Measurements from ENCODE around the gene CHCHD1. TPM values are rescaled to one million over a fixed set of nuclear protein-coding genes. Genes with fewer than 3 reads are reported as not detected.

CHCHD1 gene
- total RNA-seq, 1 experiment from 2014 or later = 36.6 TPM

DNA sequence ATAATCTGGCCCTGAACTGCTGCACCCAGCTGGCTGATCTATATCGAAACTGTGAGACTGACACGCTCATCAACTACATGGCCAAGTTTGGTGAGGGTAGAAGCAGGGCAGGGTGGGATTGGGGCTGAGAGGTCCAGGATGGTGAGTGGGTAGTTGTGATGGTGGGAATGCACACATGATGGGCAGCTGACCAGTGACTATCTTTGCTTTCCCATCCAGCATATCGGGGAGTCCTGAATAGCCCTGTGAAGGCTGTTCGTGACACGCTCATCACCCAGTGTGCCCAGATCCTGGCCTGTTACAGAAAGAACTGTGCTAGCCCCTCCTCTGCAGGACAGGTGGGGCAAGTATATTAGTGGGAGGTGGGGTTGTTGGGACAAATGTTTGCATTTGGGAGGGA is 12.5 kb upstream of the CHCHD1 start:
- TF ChIP-seq SIN3A (IDR thresholded peaks at IDR 0.05; ENCODE audit: low read depth) = no peak
- ChIA-PET RAD21 (ENCODE audit: low non-redundant PET in 1 of 2, low total read pairs in 2 of 2, uncharacterized antibody in 2 of 2, unreplicated experiment in 2 of 2) (no interaction called here), POLR2A (no interaction called here), CTCF (no interaction called here)
- ATAC-seq (no peak), DNase-seq (ENCODE audit: low read depth, low spot score) (no peak)
- no peak overlapping the region for H3K9ac ChIP-seq (ENCODE audit: low read length)
- no TSS peak for BruUV-seq (replicated peaks)
- H3K36me3 ChIP-seq (ENCODE audit: control insufficient read depth in 1 of 2, insufficient read depth in 2 of 2, low read length in 2 of 2) = peaks cover 35 to 53% of the 10 kb centered on the region in 2 experiments
- no peaks in the 10 kb centered on the region for H3K9me3 ChIP-seq (ENCODE audit: control insufficient read depth in 1 of 2, insufficient read depth in 1 of 2, low read depth in 1 of 2, low read length in 2 of 2)
- H3K4me3 ChIP-seq (replicated peaks in 1 of 2; ENCODE audit: low read depth in 1 of 2, low read length in 2 of 2) = no peak overlapping the region
- H3K4me2 ChIP-seq (ENCODE audit: low read length) = no peak overlapping the region
- H3K79me2 ChIP-seq (ENCODE audit: insufficient read depth, low read length) = peaks cover 13% of the 10 kb centered on the region
- H3K27ac ChIP-seq (ENCODE audit: low read depth, low read length) = no peak overlapping the region
- intact Hi-C loops (cut with micrococcal nuclease) = no loop called here
- H3K27me3 ChIP-seq (ENCODE audit: insufficient read depth, low read length) = no peaks in the 10 kb centered on the region
- no peak overlapping the region for H2AFZ ChIP-seq (ENCODE audit: low read depth, low read length, poor library complexity, severe bottlenecking)
- no peaks in the 10 kb centered on the region for H4K20me1 ChIP-seq (ENCODE audit: insufficient read depth)
- no peaks in the 10 kb centered on the region for H3K9me2 ChIP-seq (ENCODE audit: insufficient read depth)
- peaks cover 9 to 21% of the 10 kb centered on the region in 2 experiments for H3K4me1 ChIP-seq (ENCODE audit: control insufficient read depth in 1 of 2, insufficient read depth in 2 of 2, low read length in 2 of 2)

DNA sequence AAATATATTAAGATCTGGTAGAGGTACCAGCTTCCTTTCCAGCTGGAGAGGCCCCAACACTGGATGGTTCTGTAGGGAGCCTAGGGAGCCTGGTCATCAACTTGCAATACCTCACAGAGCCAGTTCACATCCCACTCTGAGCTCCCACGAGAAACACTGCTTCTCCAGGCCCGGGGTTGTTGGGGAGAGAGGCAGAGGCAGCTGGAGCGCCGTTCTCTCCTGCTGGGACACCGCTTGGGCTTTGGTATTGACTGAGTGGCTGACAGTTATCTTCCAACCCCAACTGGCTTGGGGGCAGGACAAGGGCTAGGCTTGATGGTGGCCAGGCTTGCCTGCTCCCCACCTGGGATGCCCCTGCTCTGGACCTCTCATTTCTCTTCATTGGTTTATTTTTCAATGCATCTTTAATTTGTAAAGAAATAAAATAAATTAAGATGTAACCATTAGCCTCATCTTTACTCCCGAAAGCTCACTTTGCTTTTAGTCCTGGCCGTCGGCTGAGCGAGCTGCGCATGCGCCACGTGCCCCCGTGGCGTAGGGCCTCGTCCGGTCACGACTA is 10.0 kb upstream of the CHCHD1 start:
- ChIA-PET RAD21 (ENCODE audit: low non-redundant PET in 1 of 2, low total read pairs in 2 of 2, uncharacterized antibody in 2 of 2, unreplicated experiment in 2 of 2) (no interaction called here), POLR2A (interaction anchor here (1.2 to 2.5 kb wide), 5 partner anchors 9 to 108 kb away, joined by 3 to 27 read pairs (median 4); partner anchors contain the start of genes CHCHD1 and SEC24C)
- no peaks in the 10 kb centered on the region for H3K9me2 ChIP-seq (ENCODE audit: insufficient read depth)

More for the DNA sequence above, 10.0 kb upstream of the CHCHD1 start:
- peak overlapping the region; percentile 66 to 83 for H3K4me3 ChIP-seq (replicated peaks in 1 of 2; ENCODE audit: low read depth in 1 of 2, low read length in 2 of 2)
- TF ChIP-seq, protein P1, sequence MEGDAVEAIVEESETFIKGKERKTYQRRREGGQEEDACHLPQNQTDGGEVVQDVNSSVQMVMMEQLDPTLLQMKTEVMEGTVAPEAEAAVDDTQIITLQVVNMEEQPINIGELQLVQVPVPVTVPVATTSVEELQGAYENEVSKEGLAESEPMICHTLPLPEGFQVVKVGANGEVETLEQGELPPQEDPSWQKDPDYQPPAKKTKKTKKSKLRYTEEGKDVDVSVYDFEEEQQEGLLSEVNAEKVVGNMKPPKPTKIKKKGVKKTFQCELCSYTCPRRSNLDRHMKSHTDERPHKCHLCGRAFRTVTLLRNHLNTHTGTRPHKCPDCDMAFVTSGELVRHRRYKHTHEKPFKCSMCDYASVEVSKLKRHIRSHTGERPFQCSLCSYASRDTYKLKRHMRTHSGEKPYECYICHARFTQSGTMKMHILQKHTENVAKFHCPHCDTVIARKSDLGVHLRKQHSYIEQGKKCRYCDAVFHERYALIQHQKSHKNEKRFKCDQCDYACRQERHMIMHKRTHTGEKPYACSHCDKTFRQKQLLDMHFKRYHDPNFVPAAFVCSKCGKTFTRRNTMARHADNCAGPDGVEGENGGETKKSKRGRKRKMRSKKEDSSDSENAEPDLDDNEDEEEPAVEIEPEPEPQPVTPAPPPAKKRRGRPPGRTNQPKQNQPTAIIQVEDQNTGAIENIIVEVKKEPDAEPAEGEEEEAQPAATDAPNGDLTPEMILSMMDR (IDR thresholded peaks at IDR 0.05 in 2 of 3, conservative IDR thresholded peaks at IDR 0.05 in 1 of 3; ENCODE audit: borderline replicate concordance in 1 of 3, insufficient read depth in 1 of 3, low read depth in 2 of 3, low read length in 2 of 3) = peak in 1 of 3 experiments; percentile 25; a peak in 1 of 6 replicates
- TF ChIP-seq SIN3A (IDR thresholded peaks at IDR 0.05; ENCODE audit: low read depth) (no peak), RAD21 (IDR thresholded peaks at IDR 0.05; ENCODE audit: low read depth) (no peak)
- BruUV-seq (replicated peaks) = TSS peak; percentile 50
- H3K27me3 ChIP-seq (ENCODE audit: insufficient read depth, low read length) = no peaks in the 10 kb centered on the region
- CTCF ChIA-PET = interaction anchor here (0.9 to 1.8 kb wide), 3 partner anchors 8 to 108 kb away, joined by 3 to 7 read pairs (median 3); partner anchors contain the start of gene SEC24C
- H3K9ac ChIP-seq (ENCODE audit: low read length) = peak overlapping the region; percentile 86
- H3K36me3 ChIP-seq (ENCODE audit: control insufficient read depth in 1 of 2, insufficient read depth in 2 of 2, low read length in 2 of 2) = peaks cover 27 to 41% of the 10 kb centered on the region in 2 experiments
- H3K79me2 ChIP-seq (ENCODE audit: insufficient read depth, low read length) = peaks cover 36% of the 10 kb centered on the region
- peak; percentile 68 for ATAC-seq
- no peaks in the 10 kb centered on the region for H4K20me1 ChIP-seq (ENCODE audit: insufficient read depth)
- no peaks in the 10 kb centered on the region for H3K9me3 ChIP-seq (ENCODE audit: control insufficient read depth in 1 of 2, insufficient read depth in 1 of 2, low read depth in 1 of 2, low read length in 2 of 2)
- intact Hi-C loops (cut with micrococcal nuclease) = loop anchor here (1.0 to 5.0 kb wide), 2 partner anchors 10 to 106 kb away; no protein-coding TSS in a partner anchor
- peak overlapping the region; percentile 48 for H2AFZ ChIP-seq (ENCODE audit: low read depth, low read length, poor library complexity, severe bottlenecking)
- peak overlapping the region; percentile 77 for H3K4me2 ChIP-seq (ENCODE audit: low read length)
- H3K4me1 ChIP-seq (ENCODE audit: control insufficient read depth in 1 of 2, insufficient read depth in 2 of 2, low read length in 2 of 2) = peaks cover 9 to 25% of the 10 kb centered on the region in 2 experiments
- peak overlapping the region; percentile 97 for H3K27ac ChIP-seq (ENCODE audit: low read depth, low read length)
- peak; percentile 48 for DNase-seq (ENCODE audit: low read depth, low spot score)
